Measurements from ENCODE around the gene ZNF17. TPM values are rescaled to one million over a fixed set of nuclear protein-coding genes. Genes with fewer than 3 reads are reported as not detected.

The ZNF17 gene
- total RNA-seq, 1 donor from 2014 or later = 12.7 TPM

- no peak overlapping the region for H3K4me3 Mint-ChIP-seq (ENCODE audit: unreplicated experiment)
- H3K9me3 Mint-ChIP-seq (ENCODE audit: unreplicated experiment) = peaks cover 43% of the 10 kb centered on the region
- no peak overlapping the region for H3K27ac Mint-ChIP-seq (ENCODE audit: unreplicated experiment)
- H3K36me3 Mint-ChIP-seq (ENCODE audit: unreplicated experiment) = peaks cover 52% of the 10 kb centered on the region
- peak; percentile 36 for DNase-seq (ENCODE audit: extremely low spot score, unreplicated experiment)
- H3K27me3 Mint-ChIP-seq (ENCODE audit: unreplicated experiment) = no peaks in the 10 kb centered on the region
- no peak for TF ChIP-seq CTCF (IDR thresholded peaks at IDR 0.05)
- H3K4me1 Mint-ChIP-seq (ENCODE audit: unreplicated experiment) = peaks cover 20% of the 10 kb centered on the region
These were observed 28.0 kb downstream of the ZNF17 start for GRCh38 chr19:57438925-57439324.

- Mint-ChIP-seq H3K27ac (ENCODE audit: unreplicated experiment) (no peak overlapping the region), H3K4me3 (ENCODE audit: unreplicated experiment) (no peak overlapping the region), H3K4me1 (ENCODE audit: unreplicated experiment) (no peaks in the 10 kb centered on the region), H3K36me3 (ENCODE audit: unreplicated experiment) (peaks cover 60% of the 10 kb centered on the region), H3K27me3 (ENCODE audit: unreplicated experiment) (no peaks in the 10 kb centered on the region), H3K9me3 (ENCODE audit: unreplicated experiment) (peaks cover 44% of the 10 kb centered on the region)
- no peak for DNase-seq (ENCODE audit: extremely low spot score, unreplicated experiment)
- no peak for TF ChIP-seq CTCF (IDR thresholded peaks at IDR 0.05)
These were observed 31.2 kb downstream of the ZNF17 start for GRCh38 chr19:57441979-57442752.

- peaks cover 60% of the 10 kb centered on the region for H3K36me3 Mint-ChIP-seq (ENCODE audit: unreplicated experiment)
- no peak for DNase-seq (ENCODE audit: extremely low spot score, unreplicated experiment)
- H3K27me3 Mint-ChIP-seq (ENCODE audit: unreplicated experiment) = no peaks in the 10 kb centered on the region
- H3K9me3 Mint-ChIP-seq (ENCODE audit: unreplicated experiment) = peaks cover 44% of the 10 kb centered on the region
- no peak overlapping the region for H3K4me3 Mint-ChIP-seq (ENCODE audit: unreplicated experiment)
- H3K27ac Mint-ChIP-seq (ENCODE audit: unreplicated experiment) = no peak overlapping the region
- H3K4me1 Mint-ChIP-seq (ENCODE audit: unreplicated experiment) = no peaks in the 10 kb centered on the region
- no peak for TF ChIP-seq CTCF (IDR thresholded peaks at IDR 0.05)
These were observed 32.2 kb downstream of the ZNF17 start for GRCh38 chr19:57443121-57443696.

- TF ChIP-seq CTCF (IDR thresholded peaks at IDR 0.05) = no peak
- DNase-seq (ENCODE audit: extremely low spot score, unreplicated experiment) = no peak
- no peak overlapping the region for H3K4me3 Mint-ChIP-seq (ENCODE audit: unreplicated experiment)
- H3K27ac Mint-ChIP-seq (ENCODE audit: unreplicated experiment) = no peak overlapping the region
- no peaks in the 10 kb centered on the region for H3K27me3 Mint-ChIP-seq (ENCODE audit: unreplicated experiment)
- no peaks in the 10 kb centered on the region for H3K4me1 Mint-ChIP-seq (ENCODE audit: unreplicated experiment)
- H3K36me3 Mint-ChIP-seq (ENCODE audit: unreplicated experiment) = peaks cover 31% of the 10 kb centered on the region
- H3K9me3 Mint-ChIP-seq (ENCODE audit: unreplicated experiment) = peaks cover 45% of the 10 kb centered on the region
These were observed 41.3 kb downstream of the ZNF17 start for GRCh38 chr19:57452307-57452706.

- no peaks in the 10 kb centered on the region for H3K27me3 Mint-ChIP-seq (ENCODE audit: unreplicated experiment)
- peaks cover 48% of the 10 kb centered on the region for H3K36me3 Mint-ChIP-seq (ENCODE audit: unreplicated experiment)
- H3K4me3 Mint-ChIP-seq (ENCODE audit: unreplicated experiment) = no peak overlapping the region
- no peaks in the 10 kb centered on the region for H3K4me1 Mint-ChIP-seq (ENCODE audit: unreplicated experiment)
- H3K27ac Mint-ChIP-seq (ENCODE audit: unreplicated experiment) = no peak overlapping the region
- peaks cover 64% of the 10 kb centered on the region for H3K9me3 Mint-ChIP-seq (ENCODE audit: unreplicated experiment)
- DNase-seq (ENCODE audit: extremely low spot score, unreplicated experiment) = no peak
- no peak for TF ChIP-seq CTCF (IDR thresholded peaks at IDR 0.05)
These were observed 54.9 kb downstream of the ZNF17 start for GRCh38 chr19:57465680-57466381.

Data from osteocyte (in vitro differentiated cells).